GM19395 (cell line): ENCODE results near the gene UBE2B.
"Not testable (repeated sequence)": the region's sequence is repeated elsewhere in the genome, so short reads cannot be mapped to it uniquely, and the experiment has no call there.

Experiments used
- ATAC-seq: cut with Tn5 transposase; IDR thresholded peaks from one replicate; pipeline ENCODE4 v1.9.1; 2021; ENCODE audit warnings: mild to moderate bottlenecking, moderate library complexity; ENCODE audit not compliant: unreplicated experiment

Gene UBE2B

DNA sequence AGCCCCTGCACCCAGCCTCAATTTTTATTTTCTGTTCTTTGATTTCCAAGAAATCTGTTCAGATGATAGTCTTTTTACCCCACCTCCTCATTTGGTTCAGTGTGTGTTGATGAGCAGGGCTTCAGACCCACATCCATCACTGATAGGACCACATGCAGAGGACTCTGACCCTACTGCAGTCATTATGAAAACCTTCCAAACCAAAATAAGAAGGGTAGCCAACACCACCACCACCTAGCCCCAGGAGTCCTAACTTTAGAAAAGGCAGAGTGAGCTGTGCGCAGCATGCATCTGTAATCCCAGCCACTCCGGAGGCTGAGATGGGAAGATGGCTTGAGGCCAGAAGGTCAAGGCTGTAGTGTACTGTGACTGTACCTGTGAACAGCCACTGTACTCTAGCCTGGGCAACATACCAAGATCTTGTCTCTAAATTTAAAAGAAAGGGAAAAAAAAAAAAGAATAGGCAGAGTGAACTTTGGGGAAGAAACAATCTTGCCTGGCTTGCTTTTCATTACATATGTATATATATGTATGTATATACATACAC is 27.3 kb downstream of the UBE2B start:
- no peak for ATAC-seq

DNA sequence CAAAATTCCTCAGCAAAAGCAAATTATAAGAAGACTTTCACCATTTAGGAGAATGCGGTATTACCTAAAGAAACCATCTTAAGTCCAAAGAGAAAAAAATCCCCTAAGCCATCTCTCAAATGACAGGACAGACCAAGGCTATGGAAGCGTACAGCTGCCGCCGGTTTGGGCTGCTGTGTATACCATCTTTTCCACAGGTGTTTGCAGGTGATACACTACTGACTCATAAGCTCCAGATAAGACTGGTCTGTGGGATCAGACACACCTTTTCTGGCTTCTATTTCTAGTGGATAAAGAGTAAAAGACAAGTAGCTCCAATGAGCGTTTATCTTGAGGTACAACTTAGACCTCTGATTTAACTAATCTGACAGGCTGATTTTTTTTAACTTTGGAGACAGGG is 32.6 kb downstream of the UBE2B start:
- no peak for ATAC-seq

DNA sequence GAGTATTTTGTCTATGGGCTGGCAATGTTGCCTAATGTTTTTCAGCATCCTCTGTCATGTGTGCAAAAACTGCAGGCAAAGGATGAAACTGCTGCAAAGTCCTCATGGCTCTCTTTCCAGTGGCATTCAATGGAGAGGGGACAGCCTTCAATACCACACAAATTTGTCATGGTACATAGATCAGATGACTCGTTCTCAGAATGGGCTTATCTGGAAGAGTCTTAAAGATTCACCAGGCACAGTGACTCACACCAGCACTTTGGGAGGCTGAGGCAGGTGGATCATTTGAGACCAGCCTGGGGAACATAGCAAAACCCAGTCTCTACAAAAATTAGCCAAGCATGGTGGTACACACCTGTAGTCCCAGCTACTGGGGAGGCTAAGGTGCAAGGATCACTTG is 35.0 kb downstream of the UBE2B start:
- ATAC-seq, result no peak

DNA sequence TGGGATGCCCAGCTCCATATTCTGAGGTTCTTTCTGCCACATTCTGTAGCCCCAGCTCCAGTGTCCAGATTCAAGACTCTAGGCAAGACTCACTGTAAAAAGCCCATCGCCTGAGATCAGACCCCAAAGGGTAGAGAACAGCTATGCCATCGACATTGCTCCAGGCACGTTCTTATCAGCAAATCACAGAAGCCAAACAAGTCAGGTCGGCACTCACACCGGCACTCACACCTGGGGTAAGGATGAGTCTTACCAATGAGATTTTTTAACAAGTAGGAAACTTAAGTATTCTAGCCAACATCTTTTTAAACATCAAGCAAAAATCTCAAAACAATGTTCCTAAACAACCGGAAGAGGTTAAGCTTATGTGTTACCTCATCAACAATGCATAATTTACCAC is 38.0 kb downstream of the UBE2B start:
- no peak for ATAC-seq

DNA sequence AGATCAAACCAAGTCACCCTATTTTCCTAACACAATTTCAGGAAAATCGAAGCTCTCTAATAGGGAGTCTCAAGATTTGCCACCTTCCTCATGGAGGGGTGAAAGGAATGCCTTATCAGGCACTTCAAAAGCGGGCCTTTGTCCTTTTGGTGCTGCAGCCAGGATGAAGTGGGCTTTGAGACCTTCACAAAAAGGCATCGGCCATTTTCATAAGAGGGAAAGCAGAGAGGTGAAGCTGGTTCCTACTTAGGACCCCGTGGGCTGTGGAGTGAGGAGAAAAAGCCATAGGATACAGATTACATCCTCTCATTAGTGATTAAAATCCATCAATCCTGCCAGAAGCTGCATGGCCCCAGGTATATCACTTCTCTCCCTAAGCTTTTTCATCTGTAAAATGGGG is 39.5 kb downstream of the UBE2B start:
- no peak for ATAC-seq

DNA sequence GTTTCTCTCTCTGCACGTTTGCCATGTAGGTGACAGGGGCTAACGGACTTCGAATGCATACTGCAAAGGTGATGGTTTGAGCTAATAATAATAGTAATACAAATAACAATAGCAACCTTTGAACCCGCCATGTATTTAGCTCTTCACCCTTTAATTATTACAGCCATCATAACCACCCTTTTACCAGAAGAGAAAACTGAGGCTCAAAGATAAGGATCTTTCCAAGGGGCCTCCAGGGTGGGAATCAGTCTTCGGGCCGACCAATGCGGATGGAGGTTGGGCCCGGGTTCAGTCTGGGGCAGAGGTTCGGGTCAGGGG is 39.8 kb downstream of the UBE2B start:
- ATAC-seq, result no peak

DNA sequence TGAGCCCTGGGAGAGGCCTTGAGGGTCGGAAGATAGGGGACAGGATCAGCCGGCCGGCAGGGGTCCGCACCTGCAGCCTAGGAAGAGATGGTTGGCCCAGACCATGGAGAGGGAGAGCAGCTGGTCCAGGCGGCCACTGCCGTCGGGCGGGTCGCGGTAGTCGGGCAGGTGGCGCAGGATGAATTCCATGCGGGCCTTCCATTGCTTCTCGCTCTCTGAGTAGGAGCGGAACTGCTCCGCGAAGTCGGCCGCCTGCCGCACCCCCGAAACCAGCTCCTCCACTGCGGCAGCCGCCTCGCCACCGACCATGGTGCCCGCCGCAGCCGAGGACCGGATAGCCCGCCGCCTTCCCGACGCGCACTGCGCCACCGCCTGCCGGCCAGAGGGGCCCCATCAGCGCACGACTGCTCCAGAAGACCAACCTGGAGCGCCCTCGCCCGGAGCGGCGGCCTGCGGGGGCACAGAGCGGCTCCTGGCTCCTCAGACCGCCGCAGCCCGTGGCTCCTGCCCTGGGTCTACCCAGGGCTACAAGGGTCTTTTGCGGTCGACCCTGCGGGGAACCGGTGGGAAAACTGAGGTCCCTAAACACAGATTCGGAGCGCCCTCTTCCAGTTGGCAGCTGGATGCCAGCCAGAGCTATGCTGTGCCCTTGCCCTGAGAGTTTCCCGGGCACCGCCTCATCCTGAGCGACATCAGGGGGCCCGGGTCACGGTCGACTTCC is 40.3 kb downstream of the UBE2B start, which contains the start of gene CDKN2AIPNL:
TSS of gene CDKN2AIPNL (minus strand) at position 336 of the 721 bp plus-strand sequence. CDS start at position 309, 27 bp downstream.
- ATAC-seq, result peak; percentile 97

DNA sequence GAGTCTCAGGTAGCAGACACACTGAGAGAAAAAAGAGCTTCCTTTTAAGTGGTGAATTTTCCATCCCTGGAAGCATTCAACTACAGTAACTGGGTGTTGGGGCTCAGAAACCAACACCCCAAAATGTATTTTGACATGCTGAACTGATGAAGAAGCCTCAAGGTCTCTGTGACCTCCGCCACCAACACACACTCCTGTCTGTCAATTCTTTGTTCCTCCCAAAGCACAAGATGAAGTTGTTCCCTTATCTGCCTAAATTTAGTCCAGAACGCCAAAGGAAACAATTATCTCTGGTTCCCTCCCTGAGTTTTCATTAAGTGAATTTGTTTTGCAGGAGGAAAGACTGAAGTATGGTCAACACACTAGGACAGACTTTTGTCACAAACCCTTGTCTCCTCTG is 41.7 kb downstream of the UBE2B start:
- ATAC-seq, result no peak

DNA sequence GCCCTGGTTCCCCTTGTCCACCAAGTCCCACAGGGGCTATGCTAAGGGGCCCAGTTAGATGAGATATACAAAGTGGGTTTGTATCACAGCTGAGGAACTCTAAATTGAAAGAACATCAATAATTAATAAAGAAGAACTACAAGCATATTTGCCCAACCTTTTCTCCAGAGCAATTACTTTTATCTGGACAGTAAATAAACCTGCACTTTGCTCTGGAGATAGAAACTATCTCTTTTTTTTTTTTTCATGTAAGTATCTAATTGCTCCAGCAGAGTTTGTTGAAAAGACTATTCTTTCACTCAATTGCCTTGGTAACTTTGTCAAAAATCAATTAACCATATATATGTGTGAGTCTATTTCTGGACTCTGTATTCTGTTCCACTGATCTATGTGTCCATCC is 46.3 kb downstream of the UBE2B start:
- ATAC-seq, result no peak

DNA sequence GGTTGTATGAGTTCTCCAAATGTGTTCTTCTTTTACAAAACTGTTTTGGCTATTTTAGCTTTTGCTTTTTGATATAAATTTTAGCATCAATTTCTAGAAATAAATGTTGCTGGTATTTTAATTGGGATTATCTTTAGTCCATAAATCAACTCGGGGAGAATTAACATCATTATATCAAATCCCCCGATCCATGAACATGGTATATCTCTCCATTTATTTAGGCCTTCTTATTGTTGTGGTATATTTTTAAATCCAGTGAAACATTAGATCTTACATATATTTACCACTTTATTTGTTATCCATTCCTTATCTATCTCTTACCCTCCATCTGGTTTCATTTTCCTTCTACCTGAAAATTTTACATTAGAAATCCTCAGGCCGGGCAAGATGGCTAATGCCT is 47.6 kb downstream of the UBE2B start:
- no peak for ATAC-seq

DNA sequence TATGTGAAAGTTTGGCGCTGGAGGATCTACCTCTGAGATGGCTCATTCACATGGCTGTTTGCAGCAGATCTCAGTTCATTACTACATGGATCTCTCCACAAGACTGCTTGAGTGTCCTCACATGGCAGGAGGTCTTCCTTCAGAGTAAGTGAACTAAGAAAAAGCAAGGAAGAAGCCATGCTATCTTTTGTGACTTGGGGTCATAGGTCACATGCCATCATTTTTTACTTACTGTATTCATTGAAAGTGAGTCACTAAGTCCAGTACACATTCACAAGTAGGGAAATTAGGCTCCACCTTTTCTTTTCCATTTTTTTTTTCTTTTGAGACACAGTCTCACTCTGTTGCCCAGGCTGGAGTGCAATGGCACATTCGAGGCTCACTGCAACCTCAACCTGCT is 49.0 kb downstream of the UBE2B start:
- no peak for ATAC-seq

DNA sequence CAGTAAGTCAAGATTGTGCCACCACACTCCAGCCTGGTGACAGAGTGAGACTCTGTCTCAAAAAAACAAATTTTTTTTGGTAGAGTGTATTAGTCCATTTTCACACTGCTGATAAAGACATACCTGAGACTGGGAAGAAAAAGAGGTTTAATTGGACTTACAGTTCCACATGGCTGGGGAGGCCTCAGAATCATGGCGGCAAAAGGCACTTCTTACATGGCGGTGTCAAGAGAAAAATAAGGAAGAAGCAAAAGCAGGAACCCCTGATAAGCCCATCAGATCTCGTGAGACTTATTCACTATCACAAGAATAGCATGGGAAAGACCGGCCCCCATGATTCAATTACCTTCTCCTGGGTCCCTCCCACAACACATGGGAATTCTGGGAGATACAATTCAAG is 49.7 kb downstream of the UBE2B start:
- not testable (repeated sequence) for ATAC-seq

DNA sequence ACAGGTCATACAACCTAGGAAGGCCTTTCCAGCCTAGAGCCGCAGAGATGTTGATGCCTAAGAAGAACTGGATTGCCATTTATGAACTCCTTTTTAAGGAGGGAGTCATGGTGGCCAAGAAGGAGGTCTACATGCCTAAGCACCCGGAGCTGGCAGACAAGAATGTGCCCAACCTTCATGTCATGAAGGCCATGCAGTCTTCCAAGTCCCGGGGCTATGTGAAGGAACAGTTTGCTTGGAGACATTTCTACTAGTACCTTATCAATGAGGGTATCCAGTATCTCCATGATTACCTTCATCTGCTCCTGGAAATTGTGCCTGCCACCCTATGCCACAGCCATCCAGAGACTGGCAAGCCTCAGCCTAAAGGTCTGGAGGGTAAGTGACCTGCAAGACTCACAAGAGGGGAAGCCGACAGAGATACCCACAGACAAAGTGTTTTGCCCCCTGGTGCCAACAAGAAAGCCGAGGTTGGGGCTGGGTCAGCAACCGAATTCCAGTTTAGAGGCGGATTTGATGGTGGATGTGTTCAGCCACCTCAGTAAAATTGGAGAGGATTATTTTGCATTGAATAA is 51.5 kb downstream of the UBE2B start:
- no peak for ATAC-seq

DNA sequence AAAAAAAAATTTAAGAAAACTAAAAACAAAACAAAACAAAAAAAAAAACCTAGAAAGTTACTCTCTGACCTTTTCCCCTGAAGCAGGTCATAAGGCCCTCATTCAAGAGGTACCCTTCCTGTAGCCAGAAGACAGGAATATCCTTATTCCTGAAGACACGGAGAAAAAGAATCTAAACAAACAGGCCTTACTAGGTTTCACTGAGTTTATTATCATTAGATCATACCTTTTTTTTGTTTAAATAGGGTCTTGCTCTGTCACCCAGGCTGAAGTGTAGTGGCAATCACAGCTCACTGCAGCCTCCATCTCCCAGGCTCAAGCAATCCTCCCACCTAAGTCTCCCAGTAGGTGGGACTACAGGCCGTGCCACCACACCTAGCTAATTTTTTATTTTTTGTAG is 52.0 kb downstream of the UBE2B start:
- ATAC-seq, result no peak

DNA sequence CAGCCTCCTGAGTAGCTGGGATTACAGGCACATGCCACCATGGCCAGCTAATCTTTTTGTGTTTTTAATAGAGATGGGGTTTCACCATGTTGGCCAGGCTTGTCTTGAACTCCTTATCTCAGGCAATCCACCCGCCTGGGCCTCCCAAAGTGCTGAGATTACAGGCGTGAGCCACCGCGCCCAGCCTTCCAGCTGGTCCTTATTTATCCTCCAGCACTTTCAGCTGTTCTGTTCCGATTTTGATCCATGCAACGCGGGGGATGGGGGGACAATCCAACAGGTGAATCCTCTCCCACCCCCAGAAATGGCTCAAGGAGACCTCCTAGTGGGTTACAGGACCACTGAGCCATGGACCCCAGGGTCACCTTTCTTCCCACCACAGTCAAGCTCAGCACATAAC is 55.0 kb downstream of the UBE2B start:
- ATAC-seq, result no peak

DNA sequence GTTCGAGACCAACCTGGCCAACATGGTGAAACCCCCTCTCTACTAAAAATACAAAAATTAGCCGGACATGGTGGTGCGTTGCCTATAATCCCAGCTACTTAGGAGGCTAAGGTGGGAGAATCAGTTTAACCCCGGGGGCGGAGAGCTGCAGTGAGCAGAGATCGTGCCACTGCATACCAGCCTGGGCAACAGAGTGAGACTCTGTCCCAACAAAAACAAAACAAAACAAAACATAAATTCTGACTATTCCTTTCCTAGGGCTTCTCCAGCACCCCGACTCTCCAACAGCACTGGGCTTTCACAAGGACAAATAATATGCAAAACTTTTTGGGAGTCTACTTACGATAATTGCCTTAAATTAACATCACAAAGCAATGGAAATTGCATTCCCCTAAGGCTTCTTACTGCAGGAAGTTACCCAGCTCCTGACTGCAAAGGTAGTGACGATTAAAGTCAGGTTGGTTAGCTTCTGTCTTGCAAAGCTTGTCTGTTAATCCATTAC is 56.2 kb downstream of the UBE2B start:
- no peak for ATAC-seq

DNA sequence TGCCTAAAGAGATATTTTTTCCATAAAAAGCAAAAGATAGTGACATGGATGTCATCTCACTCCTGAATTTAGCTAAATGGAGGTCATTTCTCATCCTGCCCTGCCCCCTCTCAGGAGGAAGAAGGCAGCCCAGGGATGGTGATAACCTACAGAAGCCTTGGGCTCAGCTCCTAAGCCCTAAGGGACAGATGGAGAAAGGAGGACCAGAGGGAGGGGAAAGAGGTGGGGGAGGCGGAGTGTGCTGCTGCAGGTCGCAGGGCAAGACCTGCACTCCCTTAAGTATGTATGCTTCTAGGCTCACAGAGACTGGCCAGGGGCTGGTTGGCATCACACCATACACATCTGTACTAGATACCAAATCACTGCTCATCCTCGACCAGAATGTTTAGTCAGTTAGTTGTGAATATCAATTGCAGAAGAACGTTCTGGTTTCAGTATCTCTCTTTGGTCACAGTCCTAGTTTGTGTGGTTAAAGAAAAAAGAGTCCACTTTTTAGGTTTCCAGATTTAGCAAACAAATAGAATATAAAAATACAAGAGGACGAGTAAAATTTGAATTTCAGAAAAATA is 58.7 kb downstream of the UBE2B start:
- peak; percentile 70 for ATAC-seq

DNA sequence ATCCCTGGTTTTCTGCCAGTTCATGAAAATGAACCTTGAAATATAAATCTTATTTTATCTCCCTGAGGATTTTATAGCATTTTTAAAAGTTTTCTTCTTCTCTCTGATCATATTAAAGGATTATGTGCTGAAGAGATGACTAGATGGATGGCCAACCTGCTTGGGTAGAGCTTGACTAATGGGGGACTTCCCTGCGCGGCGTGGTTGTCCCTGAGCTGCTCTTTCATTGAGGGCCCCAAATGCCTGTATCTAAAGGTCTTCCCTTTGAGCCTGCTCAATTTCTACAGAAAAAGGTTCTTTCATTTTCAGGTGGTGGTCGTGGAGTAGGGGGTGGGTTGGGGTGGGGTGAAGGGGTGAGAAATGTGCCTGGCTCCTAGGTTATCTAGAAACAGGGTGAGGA is 60.8 kb downstream of the UBE2B start:
- no peak for ATAC-seq

DNA sequence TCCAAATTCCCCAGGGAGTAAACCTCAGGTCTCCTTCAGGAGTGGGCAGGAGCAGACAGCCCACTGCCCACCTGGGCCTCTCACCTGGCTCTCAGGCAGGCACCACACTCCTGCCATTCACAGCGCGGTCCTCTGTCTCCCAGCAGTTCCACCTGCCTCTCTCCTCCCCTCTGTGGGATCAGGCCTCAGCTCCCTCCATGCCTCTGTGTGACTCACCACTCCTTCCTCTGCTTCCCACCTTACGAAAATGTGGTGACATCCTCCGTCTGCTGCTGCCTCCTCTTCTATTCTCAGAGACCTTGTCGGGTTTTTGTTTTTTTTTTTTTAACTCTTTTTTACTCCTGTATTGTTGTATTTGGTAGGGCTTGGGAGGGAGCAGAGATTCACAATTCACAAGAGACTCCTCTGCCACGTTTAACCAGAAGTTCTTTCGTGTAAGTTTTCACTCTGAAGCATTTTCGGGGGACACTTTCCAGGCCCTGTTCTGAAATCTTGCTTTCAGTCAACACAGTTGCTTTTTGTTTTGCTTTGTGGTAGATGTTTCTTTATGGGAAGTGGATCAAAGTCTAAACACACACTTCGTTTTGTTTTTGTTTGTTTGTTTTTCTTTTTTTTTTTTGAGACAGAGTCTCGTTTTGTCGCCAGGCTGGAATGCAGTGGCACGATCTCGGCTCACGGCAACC is 61.4 kb downstream of the UBE2B start:
- no peak for ATAC-seq

DNA sequence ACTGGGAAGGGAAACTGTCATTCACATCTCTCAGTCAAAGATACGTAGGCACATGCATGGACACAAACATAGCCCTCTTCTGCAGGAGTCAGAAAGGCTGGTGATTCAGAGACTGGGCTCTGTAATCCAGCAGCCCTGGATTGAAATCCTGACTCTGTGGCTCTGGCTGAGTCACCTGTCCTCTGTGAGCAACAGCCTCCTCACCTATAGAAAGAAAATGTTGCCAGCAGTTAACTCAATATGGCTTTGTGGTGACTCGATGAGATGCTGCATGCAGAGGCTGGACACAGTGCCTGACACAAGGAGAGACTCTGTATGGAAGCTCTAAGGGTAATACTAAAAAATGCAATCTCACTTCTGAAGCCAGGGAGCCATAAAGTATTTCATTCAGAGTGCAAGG is 64.2 kb downstream of the UBE2B start:
- ATAC-seq, result no peak

DNA sequence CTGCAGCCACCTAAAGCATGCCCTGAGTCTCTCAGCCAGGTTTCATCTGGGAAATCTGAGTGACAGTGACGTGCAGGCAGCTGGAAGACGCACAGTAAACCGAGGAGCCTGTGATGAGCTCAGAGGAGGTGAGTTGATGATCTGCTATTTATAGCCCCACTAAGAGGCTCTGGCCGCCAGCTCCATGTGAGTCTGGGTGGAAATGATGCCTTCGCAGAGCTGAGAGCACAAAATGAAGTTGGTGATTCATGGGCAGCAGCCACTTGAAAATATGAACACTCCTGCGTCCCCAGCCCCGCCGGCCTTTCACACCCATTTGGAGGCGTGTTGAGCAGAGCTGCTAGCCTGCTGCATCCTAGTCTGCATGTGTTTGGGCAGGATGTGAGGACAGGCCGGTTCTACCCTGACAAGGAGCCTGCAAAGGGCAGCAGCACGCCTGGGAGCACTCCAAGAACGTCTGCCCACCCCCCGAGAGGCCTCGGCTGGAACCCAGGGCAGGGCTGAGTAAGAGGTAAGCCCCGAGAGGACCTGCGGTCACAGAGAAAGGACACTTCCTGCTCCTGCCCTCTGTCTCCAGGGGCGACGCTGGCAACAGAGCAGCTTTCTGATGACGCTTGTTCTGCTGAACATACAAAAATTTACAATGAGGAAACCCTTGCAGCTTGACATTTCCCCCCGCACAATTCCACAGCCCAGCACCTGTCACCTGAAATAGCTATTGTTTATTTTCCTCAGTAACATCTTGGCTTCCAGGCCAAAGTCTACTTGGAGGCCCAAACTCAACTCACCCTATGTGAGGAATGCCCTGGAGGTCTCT is 65.4 kb downstream of the UBE2B start:
- peak; percentile 82 for ATAC-seq
